ENCODE data around the gene TRAF4.
"Not testable (repeated sequence)": the region's sequence is repeated elsewhere in the genome, so short reads cannot be mapped to it uniquely, and the experiment has no call there.

TRAF4 gene

GRCh38 chr17:28792877-28793661, 49.3 kb downstream of the TRAF4 start:
- no peak for DNase-seq (ENCODE audit: low spot score)

GRCh38 chr17:28794846-28795441, 51.1 kb downstream of the TRAF4 start:
- DNase-seq (ENCODE audit: low spot score), result not testable (repeated sequence)

- DNase-seq (ENCODE audit: low spot score), result no peak
Observed at GRCh38 chr17:28796062-28796461, 52.3 kb downstream of the TRAF4 start.

All from hepatic stellate cell (primary cell).